OCI-M2 (cell line): ENCODE measurements around the gene CTSW.
"Not testable (repeated sequence)": the region's sequence is repeated elsewhere in the genome, so short reads cannot be mapped to it uniquely, and the experiment has no call there.

ENCODE experiments used
- DNase-seq: peaks from one replicate; lab custom pipeline; 2025; ENCODE audit not compliant: unreplicated experiment; lab: John Stamatoyannopoulos, UW

CTSW gene

DNA sequence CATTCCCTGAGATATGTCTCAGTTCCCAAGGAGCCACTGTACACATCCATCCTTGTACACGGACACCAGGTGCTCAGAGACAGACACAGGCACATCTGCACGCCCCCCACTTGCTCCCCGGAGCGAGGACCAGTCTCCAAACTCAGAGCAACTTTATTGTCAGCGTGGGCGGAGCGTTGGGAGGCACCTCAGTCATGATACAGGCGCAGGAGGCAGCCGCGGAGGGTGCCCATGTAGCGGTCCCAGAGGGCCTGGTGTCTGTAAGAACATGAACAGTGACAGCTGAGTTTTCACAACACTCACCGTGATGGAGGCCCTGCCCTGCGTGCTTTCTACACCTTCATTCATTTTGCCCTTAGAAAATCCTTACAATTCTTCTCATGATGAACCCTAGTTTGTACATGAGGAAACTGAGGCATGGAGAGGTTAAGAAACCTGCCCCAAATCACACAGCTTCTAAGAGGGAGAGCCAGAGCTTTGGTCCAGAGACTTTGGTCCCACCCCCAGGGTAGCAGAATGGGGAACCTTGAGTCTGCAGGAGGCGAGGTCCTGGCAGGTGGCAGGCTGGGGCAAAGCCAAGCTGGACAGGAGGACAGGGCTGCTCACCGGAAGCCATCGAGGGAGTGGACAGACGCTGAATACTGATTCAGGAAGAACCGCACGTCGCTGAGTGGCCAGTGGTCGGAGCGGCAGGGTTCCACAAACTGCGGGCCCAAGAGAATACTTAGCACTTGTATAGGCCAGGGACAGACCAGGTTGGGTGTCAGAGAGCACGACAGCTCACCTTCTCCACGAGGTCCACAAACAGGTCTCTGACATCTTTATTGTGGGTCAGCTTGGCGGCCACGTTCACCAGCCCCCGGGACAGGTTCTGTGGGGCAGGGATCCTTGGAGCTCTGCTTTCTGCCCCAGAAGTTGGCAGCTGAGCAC is 4.4 kb downstream of the CTSW start:
- no peak for DNase-seq

- no peak for DNase-seq
Observed at GRCh38 chr11:65884716-65885092, 5.1 kb downstream of the CTSW start.

GRCh38 chr11:65885231-65885630 is 5.6 kb downstream of the CTSW start:
- DNase-seq, result no peak

GRCh38 chr11:65885808-65886536 is 6.3 kb downstream of the CTSW start:
- no peak for DNase-seq

GRCh38 chr11:65886826-65887722 is 7.4 kb downstream of the CTSW start:
- no peak for DNase-seq

- no peak for DNase-seq
Observed at GRCh38 chr11:65887723-65888162, 8.1 kb downstream of the CTSW start.

DNA sequence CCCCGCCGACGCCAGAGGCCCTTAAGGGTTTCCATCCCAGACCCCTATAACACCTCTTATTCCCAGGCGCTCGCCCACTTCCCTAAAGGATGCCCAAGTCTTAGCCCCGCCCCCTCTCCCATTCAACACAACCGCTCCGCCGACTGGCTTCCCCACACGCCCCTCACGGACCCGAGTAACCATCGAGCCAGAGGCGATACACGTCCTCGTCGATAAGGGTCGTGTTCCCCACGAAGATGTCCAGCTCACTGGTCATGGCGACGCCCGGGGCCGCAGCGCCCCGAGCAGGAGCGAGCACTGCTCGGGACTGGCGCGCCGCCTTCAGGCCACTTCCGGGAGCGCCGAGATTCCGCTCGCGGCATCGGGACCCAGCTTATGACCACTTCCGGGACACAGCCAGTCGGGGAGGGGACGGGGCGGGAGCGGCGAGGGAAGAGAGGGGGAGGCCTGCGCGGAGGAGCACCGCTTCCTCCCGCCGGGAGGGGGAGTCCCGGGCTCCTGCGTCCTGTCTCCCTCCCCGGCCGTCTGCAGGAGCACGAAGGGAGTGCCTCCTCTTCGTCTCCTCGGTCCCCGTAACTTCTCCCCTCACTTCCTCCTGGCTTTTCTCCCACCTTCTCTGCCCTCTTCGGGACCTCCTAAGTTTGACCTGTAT is 8.7 kb downstream of the CTSW start, which contains the start of gene FIBP:
TSS of gene FIBP (minus strand) at position 309 of the 652 bp plus-strand sequence. CDS start at position 256, 53 bp downstream.
- peak; percentile 79 for DNase-seq

DNA sequence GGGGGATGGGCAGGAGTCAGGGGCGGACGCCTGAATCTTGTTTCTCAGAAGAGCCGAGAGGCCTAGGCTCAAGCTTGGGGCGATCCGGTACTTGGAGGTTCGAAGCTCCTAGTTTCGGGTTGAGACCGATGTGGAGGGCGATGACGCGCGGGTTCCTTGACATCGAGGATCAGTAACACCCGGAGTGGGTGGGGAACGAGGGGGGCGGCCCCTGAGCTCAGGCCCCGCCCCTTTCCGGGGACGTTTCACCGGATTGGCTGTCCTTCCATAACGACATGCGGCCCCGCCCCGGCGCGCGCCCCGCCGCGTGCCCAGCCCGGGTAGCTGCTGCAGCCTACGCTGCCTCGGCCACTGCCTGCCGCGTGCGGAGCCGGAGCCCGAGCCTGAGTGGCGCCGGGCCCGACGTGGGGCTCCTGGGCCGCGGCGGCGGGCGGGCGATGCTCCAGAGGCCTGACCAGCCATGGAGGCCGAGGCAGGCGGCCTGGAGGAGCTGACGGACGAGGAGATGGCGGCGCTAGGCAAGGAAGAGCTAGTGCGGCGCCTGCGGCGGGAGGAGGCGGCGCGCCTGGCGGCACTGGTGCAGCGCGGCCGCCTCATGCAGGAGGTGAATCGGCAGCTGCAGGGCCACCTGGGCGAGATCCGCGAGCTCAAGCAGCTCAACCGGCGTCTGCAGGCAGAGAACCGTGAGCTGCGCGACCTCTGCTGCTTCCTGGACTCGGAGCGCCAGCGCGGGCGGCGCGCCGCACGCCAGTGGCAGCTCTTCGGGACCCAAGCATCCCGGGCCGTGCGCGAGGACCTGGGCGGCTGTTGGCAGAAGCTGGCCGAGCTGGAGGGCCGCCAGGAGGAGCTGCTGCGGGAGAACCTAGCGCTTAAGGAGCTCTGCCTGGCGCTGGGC is 10.9 kb downstream of the CTSW start, which contains the start of gene CCDC85B:
TSS of gene CCDC85B (plus strand) at position 350 of the 895 bp plus-strand sequence. CDS start at position 461, 111 bp downstream.
- DNase-seq, result peak; percentile 85

GRCh38 chr11:65891219-65892136 is 11.8 kb downstream of the CTSW start:
- no peak for DNase-seq

DNA sequence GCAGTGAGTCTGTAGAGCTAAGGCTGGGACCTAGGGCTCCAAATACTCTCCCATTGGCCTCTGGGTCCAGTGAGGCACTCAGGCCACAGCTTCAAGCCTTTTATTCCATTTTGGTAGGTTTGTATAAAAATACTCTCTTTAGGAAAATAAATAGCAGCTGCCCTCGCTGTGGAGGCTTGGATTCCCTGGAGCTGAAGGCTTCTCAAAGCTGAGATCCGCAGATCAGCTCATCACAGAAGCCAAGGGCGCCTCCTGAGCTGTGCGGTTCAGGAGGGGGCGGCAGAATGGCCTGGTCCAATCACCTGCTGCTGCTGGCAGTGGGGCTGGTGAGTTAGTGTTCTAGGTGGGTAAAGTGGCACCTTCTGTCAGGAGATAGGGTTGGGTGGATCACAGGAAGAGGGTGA is 12.5 kb downstream of the CTSW start:
- not testable (repeated sequence) for DNase-seq

DNA sequence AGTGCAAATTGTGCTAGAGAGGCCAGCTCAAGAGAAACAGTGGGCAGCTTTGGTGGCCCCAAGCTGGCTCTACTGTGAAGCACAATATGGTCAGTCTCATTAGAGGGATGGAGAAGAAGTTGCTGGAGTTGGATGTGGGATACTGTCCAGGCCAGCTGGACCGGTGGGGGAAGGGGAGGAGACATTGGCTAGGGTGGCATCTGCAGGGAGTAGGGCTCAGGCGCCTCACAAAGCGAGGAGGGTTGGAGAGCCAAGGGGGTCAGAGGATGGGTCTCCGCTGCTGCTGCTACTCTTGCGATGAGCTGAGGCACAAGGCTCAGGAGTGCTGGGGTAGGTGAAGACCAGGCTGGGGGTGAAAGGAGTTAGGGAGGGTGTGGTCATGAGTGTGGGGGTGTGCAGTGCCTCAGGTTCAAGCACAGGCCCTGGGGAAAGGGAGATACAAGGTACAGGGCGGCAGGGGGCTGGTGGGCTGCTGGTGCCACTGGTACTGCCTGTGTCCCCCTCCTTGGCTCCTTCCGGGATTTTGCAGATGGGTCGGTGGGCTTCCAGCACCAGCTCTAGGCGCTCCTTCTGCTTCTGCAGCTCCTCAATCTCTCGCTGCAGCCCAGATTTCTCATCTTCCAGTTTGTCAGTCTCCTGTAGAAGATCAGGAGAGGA is 13.2 kb downstream of the CTSW start:
- no peak for DNase-seq

- DNase-seq, result no peak
Observed at GRCh38 chr11:65894034-65894591, 14.5 kb downstream of the CTSW start.

GRCh38 chr11:65895482-65895981 is 15.9 kb downstream of the CTSW start:
- DNase-seq, result no peak

- DNase-seq, result no peak
Observed at GRCh38 chr11:65896034-65896999, 16.7 kb downstream of the CTSW start.

DNA sequence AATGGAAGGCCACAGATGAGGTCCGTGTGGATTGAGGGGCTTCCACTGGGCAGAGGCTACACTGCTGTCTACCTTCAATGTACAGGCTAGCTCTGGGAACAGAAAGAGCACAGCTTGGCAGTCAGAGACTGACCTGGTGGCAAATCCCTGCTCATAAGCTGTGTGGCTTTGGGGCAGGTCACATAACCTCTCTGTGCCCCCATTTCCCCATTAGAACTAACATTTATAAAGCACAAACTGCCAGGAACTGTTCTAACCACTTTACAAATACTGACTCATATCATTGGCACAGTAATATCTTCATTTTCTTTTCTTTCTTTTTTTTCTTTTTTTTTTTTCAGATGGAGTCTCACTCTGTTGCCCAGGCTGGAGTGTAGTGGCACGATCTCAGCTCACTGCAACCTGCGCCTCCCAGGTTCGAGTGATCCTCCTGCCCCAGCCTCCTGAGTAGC is 17.4 kb downstream of the CTSW start:
- DNase-seq, result no peak
